NOMO-1 treated with DMSO at 0.1 percent for 48 hours (cell line): ENCODE results near the gene PTX4.

Experiments used
- DNase-seq: peaks from one replicate; lab custom pipeline; 2025; ENCODE audit not compliant: unreplicated experiment; lab: John Stamatoyannopoulos, UW

The PTX4 gene

DNA sequence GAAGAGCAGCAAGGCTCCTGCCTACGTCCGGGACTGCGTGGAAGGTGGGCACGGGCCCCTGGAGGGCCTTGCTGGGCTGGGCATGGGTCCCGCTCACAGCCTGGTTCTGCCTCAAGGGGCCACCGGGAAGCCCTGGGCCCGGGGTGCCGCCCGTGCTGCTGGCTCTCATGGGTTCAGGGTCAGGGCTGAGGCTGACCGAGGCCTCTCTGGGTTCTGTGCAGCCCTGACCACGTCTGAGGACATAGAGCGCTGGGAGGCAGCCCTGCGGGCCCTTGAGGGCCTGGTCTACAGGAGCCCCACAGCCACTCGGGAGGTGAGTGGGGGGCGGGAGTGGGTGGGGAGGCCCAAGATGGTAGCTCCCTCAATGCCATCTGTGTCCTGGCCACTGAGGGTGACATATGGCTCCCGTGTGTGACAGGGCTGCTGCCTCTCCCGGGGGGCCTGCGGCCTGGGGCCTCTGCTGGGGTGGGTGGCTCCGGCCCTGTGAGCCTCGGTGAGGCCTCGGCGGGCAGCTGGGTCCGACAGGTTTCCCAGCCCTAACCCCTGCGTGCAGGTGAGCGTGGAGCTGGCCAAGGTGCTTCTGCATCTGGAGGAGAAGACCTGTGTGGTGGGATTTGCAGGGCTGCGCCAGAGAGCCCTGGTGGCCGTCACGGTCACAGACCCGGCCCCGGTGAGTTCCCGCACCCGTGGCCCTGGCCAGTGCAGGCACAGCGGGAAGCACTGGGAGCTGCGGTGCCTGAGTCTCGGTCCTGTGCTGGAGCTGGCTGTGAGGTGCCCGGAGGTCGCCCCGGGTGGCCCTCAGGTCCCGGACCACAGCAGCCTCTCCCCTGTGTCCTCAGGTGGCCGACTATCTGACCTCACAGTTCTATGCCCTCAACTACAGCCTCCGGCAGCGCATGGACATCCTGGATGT is 13.6 kb upstream of the PTX4 start:
- no peak for DNase-seq

DNA sequence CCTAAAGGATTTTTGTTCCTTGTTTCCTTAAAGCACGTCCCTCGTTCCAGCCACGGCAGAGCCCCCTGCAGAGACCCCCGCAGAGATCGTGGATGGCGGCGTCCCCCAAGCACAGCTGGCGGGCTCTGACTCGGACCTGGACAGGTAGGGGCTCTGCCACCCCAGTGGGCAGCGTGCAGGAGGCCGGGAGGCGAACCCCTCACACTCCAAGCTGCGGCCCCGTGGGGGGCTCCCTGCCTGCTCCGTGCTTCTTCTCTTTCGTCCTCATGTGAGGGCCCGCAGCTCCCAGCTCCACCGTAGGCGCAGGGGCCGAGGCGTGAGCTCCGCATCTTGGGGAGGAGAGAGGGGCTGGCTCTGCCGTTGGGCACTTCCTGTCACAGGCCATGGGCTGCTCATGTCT is 12.9 kb upstream of the PTX4 start:
- DNase-seq: no peak

DNA sequence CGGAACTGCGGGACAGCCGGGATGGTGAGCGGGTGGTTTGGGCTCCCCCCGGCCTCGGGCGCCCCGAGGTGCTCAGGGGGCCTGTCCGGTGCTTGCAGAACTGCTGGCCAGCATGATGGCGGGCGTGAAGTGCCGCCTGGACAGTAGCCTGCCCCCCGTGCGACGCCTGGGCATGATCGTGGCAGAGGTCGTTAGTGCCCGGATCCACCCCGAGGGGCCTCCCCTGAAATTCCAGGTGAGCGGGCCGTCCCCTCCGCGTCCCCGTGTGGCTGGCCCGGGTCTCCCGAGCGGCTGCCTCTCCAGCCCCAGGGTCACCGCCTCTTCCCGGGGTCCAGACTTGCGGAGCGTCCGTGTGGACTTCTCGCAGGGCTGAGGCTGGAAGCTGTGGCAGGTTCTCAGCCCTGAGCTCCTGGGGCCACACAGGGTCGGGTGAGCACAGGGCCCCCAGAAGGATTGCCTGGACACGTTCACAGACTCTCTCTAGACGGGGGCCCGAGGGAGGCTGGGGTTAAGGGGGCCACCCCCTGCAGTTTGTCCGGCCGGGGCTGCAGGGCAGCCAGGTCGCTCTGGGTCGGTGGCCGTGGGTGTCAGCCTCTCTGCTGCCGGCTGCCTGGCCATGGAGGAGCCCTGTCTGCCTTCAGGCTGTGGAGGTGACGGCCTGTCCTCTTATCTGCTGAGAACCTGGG is 11.9 kb upstream of the PTX4 start:
- no peak for DNase-seq

DNA sequence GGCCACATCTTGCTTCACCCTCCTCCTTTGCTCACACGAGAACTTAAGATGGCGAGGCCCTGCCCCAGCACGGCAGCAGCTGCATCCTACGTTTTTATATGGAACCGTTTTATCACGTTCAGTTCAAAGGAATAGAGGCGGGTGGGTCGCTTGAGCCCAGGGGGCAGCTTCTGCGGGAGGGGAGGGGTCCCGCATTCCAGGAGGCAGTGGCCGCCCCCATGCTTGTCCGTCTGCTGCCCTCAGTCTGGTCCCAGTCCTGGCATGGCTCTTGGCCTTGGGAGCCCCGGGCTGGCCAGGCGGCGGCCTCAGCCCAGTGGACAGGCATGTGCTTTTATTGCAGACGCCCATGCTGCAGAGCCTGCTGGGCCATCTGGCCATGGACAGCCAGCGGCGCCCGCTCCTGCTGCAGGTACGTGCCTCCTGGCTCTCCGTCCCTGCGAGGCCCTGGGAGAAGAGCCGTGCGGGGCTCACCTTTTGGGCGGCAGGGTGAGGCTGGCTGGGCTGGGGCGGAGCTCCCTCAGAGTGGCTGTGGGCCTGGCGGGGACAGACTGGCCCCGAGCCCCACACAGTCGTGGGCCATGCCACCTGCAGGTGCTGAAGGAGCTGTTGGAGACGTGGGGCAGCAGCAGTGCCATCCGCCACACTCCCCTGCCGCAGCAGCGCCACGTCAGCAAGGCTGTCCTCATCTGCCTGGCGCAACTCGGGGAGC is 11.2 kb upstream of the PTX4 start:
- DNase-seq: no peak

DNA sequence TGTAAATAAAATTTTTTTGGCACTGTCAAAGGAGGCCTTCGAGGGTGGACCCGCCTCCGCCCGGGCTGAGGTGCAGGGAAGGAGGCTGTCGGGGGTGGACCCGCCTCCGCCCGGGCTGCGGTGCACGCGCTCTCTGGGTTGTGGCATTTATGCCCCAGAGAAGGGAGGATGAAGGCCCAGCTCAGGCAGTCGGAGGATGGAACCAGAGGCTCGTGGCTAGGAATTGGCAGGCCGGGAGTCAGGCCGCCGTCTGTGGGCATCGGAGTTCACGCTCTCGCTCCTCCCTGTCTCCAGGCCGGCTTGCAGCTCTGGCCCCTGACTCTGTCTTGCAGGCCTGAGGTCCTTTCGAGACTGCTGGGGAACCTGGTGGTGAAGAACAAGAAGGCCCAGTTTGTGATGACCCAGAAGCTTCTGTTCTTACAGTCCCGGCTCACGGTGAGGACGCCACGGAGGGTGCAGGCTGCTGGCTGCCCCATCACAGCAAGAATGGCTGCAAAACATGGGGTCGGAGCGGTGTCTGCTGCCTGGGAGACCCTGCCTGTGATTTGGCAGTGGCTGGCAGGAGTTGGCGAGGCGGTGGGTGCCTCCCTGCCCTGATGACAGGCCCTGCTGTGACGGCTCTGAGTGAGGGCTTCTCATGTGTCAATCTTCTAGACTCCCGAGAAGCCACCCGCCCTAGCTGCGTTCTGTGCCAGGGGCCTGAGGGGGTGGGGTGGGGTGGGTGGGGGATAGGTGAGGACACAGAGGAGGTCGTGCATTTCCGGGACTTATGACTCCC is 10.3 kb upstream of the PTX4 start:
- DNase-seq: no peak

DNA sequence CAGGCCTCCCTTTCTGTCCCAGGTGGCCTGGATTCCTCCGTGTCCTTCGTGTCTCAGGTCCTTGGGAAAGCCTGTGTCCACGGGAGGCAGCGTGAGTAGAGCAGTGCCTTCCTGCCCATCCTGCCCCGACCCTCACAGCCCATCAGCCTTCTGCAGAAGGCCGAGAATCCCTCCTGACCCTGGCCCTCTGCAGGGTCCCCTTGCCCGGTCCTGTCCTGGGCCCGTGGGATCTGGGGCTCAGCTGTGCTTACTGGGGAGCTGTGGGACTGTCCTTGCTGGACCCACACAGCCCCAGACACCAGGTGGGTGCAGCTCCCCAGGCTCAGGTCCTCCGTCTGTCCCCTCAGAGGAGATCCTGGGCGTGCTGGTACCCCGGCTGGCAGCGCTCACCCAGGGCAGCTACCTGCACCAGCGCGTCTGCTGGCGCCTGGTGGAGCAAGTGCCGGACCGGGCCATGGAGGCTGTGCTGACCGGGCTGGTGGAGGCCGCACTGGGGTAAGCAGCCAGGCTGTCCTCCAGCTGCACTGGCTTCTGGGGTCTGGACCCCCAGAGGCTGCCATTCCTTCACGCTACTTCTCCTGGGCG is 8.4 kb upstream of the PTX4 start:
- no peak for DNase-seq

DNA sequence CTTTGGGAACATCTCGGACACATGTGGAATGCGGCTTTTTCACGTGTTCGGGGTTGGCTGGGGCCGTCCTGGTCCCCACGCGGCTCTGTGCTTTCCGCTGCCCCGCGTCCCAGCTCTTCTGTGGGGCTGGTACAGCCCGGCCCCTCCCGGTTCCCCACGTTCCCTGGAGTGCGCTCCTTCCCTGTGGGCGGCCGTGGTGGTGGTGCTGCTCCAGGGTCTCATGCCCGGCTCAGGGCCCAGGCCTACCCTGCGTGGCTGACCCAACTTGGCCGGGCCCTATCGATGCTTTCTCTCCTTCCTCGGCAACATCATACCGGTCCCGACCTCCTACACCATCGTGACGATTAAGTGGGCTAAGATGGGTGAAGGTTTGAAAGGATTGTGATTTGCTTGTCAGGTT is 7.7 kb upstream of the PTX4 start:
- DNase-seq: no peak

DNA sequence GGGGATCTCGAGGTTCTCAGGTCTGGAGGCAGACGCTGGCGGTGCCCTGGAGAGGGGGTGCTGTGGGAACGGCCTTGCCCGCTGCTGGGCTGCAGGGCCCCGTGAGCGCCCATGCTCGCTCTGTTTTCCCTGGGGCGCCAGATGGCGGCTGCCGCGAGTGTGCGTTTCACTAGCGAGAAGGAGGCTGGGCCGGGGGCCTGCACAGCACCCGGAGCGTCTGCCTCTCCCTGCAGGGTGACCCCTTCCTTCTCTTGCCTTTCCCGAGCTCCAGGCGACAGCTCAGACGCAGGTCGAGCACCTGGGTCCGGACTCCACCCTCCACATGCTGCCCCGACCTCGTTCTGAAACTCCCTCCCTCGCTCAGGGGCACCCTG is 7.1 kb upstream of the PTX4 start:
- DNase-seq: no peak

DNA sequence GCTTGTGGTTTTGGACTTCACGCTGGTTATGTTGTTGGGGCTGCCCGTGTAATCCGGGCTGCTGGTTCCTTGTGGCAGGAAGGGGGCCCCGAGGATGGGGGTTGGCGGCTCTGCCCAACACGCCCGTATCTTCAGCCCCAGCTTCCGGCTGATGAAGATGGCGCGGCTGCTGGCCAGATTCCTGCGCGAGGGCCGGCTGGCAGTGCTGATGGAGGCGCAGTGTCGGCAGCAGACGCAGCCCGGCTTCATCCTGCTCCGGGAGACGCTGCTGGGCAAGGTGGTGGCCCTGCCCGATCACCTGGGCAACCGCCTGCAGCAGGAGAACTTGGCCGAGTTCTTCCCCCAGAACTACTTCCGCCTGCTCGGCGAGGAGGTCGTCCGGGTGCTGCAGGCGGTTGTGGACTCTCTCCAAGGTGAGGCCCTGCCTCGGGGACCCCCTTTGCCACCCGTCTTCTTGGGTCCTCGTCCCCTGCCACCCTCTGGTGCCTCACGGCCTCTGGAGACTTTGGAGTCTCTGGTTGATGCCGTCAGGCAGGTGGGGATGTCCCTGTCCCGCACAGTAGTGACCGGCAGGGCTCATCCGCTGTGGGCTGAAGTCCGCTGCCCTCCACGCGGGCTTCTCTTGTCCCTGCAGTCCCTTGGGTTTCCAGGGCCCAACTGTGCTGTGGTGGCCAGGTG is 6.6 kb upstream of the PTX4 start:
- no peak for DNase-seq

DNA sequence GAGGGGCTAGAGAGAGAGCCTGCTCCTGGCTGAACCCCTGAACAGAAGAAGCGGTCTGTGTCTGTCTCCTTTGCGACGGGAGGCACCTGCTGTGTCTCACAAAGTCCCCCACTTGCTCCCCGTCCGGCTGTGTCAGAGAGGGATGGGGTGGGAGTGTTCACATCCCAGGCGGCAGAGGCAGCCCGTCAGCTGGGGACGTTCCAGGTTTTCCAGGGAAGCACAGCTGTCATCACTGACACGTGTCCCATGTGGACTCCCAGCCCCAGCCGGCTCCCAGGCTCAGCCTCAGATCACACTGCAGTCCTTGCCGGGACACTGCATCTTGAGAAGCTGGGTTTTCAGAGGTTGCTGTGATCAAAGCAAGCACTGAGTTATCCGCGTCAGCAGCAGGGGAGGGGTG is 6.0 kb upstream of the PTX4 start:
- DNase-seq: no peak

DNA sequence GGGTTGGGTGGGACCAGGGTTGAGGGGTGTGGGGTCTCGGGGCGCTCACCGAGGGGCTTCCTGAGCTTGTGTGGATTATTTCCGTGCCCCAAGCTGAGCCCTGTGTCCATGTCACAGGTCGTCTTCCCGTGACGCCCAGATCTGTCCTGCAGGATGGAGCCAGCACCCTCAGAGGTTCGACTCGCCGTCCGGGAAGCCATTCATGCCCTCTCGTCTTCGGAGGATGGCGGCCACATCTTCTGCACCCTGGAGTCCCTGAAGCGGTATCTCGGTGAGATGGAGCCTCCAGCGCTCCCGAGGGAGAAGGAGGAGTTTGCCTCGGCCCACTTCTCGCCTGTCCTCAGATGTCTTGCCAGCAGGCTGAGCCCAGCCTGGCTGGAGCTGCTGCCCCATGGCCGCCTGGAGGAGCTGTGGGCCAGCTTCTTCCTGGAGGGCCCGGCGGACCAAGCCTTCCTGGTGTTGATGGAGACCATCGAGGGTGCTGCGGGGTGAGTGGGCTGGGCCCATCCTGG is 5.4 kb upstream of the PTX4 start:
- DNase-seq: no peak

DNA sequence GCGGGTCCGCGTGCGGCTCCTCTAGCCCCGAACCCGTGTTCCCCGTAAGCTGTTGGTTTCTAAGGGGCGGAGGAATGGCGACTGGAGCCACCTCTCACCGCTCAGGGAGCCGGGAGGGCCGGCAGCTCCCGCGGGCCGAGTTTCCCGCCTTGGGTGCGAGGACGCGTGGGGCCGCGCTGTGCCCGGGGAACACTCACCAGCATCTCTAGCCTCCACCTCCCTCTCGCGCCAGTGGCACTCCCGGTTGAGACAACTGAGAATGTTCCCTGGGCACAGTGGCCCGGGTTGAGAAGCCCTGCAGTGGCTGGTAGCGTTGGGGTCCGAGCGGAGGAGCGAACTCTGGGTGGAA is 5.0 kb upstream of the PTX4 start:
- no peak for DNase-seq

DNA sequence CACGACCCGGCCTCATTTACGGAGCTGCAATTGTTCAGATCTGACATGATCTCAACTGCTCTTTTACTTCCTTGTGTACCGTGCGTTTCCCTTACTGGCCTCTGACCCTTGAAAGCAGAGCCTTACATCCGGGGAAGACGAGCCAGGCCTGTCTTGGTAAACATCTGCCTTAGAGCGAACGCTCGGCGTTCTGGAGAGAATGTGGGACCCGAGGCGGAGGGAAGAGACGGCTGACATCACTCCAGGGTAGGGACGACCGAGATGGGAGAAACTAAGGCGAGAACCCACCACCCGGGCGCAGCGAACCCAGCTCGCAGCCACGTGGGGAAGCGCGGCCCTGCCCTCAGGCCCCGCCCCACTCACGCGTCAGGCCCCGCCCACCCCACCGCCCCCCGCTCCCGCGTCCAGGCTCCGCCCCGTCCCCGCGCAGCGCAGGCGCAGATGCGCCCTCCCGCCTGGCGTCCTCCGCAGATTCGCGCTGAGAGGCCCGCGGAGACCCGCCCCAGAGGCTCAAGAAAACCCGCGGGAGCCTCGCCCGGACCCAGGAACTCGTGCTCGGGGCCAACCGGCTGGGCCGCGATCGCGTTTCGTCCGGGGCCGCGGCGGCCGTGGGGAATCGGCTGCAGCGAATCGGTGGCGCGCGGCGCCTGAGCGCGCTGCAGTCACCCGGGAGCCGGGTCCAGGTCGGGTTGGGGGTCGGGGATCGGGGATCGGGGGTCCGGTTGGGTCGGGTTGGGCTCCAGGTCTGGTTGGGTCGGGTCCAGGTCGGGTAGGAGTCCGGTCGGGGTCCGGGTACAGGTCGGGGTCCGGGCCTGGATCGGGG is 4.4 kb upstream of the PTX4 start, which contains the start of gene TELO2:
TELO2 (plus strand) TSS at position 438 of the 823 bp plus-strand sequence. CDS start 922 bp downstream, outside the sequence.
- peak; percentile 71 for DNase-seq

DNA sequence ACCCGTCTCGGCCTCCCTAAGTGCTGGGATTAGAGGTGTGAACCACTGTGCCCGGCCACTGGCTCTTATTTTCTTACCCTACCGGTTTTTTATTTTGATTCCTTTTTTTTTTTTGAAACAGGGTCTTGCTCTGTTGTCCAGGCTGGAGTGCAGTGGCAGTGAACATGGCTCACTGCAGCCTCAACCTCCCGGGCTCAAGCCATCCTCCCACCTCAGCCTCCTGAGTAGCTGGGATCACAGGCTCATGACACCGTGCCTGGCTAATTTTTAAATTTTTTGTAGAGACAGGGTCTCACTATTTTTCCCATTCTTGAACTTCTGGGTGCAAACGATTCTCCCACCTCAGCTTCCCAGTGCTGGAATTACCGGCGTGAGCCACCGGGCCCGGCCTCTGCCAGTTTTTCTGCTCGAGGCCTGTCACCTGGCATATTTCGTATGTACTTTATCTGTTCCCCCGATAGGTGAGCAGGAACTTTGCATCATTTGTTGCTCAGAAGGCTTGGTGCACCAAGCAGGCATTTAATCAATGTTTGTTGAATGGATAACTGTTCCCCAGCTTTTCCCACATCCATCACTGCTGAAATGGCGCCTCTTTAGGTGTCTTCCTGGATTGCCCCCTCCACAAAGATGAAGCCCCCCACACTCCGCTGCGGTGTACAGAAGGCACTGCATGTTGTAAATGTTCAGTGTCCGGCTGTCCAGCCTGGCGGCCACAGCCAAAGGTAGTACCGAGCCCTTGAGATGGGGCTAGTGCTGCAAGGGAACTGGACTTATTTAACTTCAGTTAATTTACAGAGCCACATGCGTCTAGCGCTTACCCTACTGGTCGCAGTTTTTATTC is 3.6 kb upstream of the PTX4 start:
- no peak for DNase-seq

DNA sequence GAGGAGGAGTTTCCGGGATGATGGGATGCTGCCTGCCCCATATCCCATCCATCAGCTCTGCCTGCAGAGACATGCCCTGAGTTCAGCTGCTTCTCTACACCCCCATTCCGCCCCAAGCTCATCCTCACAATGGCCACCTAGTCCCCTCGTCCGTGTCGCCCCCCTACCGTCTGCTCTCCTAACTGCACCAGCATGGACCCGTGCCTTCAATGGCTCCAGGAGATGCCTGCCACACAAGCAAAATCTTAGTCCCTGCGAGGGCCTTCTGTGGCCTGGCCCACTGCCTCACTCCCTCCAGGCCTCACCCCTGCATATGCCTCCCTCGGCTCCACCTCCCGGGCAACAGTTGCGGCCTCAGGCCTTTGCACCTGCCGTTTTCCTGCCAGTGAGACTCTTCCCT is 2.6 kb upstream of the PTX4 start:
- DNase-seq: no peak

DNA sequence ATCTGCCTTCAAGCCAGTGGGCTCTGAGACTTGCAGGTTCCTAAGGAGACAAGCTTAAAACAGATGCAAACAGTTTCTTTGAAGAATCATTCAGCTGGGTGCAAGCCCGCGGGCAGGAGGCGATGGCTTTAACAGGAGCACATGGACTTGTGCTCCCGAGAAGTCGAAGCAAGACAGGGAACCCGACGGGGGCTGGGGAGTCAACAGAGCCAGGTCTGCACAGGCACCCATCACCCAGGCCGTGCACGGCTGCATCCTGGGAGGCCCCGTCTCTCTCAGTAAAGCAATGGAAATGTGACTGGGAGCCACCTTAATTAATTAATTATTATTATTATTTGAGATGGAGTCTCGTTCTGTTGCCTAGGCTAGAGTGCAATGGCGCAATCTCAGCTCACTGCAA is 333 bp upstream of the PTX4 start:
- DNase-seq: no peak

DNA sequence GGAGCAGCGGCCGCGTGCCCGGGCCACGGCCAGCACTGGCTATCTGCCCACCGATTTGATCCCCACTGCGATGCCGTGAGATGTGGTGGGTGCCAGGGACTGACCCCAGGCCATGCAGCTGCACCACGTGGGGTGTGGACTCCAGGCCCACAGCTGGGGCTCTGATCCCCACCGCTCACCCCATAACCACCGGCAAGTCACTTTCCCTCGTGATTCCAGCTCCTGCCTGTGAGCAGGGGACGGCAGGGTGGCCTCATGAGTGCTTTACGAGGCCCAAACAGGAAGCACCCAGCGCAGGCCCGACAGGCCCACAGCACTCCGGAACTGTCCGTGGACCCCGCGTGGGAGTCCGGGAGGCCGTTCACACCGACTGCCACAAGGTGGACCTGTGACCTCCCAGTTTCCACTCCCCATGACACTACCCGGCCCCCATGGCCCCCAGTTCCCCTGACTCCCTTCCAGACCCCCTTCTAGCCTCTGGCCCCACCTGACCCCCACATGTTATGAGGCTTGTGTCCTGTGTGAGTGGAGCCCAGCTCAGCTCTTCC is 616 bp downstream of the PTX4 start:
- no peak for DNase-seq
